AG10803 (cell line): ENCODE measurements around the gene GRB14.
A peak's percentile ranks its signal among the peaks of the same experiment; 100 is the strongest.
"Not testable (repeated sequence)": the region's sequence is repeated elsewhere in the genome, so short reads cannot be mapped to it uniquely, and the experiment has no call there.

Source experiments
- DNase-seq: peaks from one replicate; pipeline ENCODE4 v3.0.0; 2010; ENCODE audit warnings: low read depth
- H3K4me3 ChIP-seq: 2 replicates; pipeline ENCODE4 v1.5.1; 2011; ENCODE audit warnings: mild to moderate bottlenecking, low read length, control low read depth
- TF ChIP-seq, protein P1 (sequence below): conservative IDR thresholded peaks from 2 replicates; pipeline ENCODE4 v1.5.1; 2011; ENCODE audit warnings: mild to moderate bottlenecking, low read length, control low read depth, inconsistent platforms

The GRB14 gene

GRCh38 chr2:164561416-164561815 lies 59.9 kb downstream of the GRB14 start:
- no peak overlapping the region for H3K4me3 ChIP-seq
- DNase-seq = no peak
- TF ChIP-seq, protein P1, sequence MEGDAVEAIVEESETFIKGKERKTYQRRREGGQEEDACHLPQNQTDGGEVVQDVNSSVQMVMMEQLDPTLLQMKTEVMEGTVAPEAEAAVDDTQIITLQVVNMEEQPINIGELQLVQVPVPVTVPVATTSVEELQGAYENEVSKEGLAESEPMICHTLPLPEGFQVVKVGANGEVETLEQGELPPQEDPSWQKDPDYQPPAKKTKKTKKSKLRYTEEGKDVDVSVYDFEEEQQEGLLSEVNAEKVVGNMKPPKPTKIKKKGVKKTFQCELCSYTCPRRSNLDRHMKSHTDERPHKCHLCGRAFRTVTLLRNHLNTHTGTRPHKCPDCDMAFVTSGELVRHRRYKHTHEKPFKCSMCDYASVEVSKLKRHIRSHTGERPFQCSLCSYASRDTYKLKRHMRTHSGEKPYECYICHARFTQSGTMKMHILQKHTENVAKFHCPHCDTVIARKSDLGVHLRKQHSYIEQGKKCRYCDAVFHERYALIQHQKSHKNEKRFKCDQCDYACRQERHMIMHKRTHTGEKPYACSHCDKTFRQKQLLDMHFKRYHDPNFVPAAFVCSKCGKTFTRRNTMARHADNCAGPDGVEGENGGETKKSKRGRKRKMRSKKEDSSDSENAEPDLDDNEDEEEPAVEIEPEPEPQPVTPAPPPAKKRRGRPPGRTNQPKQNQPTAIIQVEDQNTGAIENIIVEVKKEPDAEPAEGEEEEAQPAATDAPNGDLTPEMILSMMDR = no peak

DNA sequence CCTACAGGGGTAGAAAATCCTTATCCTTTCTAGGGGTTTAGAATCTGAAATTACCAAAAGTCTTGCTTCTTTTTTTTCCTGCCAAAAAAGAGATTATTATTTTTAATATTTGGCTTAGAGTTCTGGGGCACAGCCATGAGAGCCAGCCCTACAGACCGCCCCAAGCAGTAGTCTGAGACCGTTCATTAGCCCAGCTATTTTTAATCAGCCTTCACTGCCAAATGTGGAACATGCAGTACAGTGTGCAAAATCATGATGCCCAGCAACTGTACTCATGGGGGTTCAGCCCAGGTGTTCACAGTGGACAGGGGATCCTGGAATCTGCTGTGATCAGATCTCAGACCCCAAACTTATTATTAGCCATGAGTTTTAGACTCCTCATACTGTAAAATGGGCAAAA lies 60.4 kb downstream of the GRB14 start:
- DNase-seq = no peak
- TF ChIP-seq, protein P1 = no peak
- no peak overlapping the region for H3K4me3 ChIP-seq

- no peak overlapping the region for H3K4me3 ChIP-seq
- DNase-seq = peak; percentile 34
- TF ChIP-seq, protein P1 = peak; percentile 82
Observed at GRCh38 chr2:164560181-164560792, 61.0 kb downstream of the GRB14 start.

GRCh38 chr2:164558450-164558849 lies 62.8 kb downstream of the GRB14 start:
- H3K4me3 ChIP-seq = no peak overlapping the region
- no peak for DNase-seq
- TF ChIP-seq, protein P1 = no peak

- TF ChIP-seq, protein P1 = no peak
- no peak overlapping the region for H3K4me3 ChIP-seq
- DNase-seq = peak; percentile 3
Observed at GRCh38 chr2:164554487-164554886, 66.8 kb downstream of the GRB14 start.

- no peak for DNase-seq
- TF ChIP-seq, protein P1 = no peak
- H3K4me3 ChIP-seq = no peak overlapping the region
Observed at GRCh38 chr2:164551519-164551918, 69.8 kb downstream of the GRB14 start.

- H3K4me3 ChIP-seq, DNase-seq: not testable (repeated sequence)
Observed at GRCh38 chr2:164549705-164550104, 71.6 kb downstream of the GRB14 start.

DNA sequence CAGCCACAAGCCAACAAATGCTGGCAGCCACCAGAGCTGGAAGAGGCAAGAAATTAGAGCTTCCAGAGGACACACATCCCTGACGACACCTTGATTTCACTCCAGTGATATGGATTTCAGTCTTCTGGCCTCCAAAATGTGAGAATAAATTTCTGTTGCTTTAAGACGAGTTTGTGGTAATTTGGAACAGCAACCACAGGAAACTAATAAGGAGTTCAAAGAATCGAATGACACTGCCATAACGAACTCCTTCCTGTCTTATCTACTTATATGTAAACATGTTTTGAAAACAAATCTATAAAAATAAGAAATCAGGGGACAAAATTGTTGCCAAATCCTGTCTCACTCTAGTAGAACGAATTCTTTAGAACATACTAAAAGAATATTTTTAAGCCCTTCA lies 75.8 kb downstream of the GRB14 start:
- TF ChIP-seq, protein P1 = no peak
- H3K4me3 ChIP-seq = no peak overlapping the region

More for the DNA sequence above, 75.8 kb downstream of the GRB14 start:
- no peak for DNase-seq
